K562 (cell line): ENCODE results near the gene LMO3. TPM values are rescaled to one million over a fixed set of nuclear protein-coding genes. Genes with fewer than 3 reads are reported as not detected.

Source experiments
- ATAC-seq: fragments of 200-7000 bp; cut with Tn5 transposase; 3 replicates; pipeline ENCODE4 v1.9.1; 2020; ENCODE audit warnings: moderate library complexity
- Bru-seq: library from RNA; stranded (reverse); fragments of 400-500 nt; gene quantifications from one replicate; lab custom pipeline; 2021; lab: Mats Ljungman, UMichigan
- BruChase-seq, 2 experiments: library from RNA; stranded (reverse); fragments of 400-500 nt; gene quantifications; one replicate each; lab custom pipeline; 2021; lab: Mats Ljungman, UMichigan
- BruUV-seq: library from RNA; stranded (reverse); fragments of 400-500 nt; replicated peaks from 2 replicates; lab custom pipeline; 2021; lab: Mats Ljungman, UMichigan
- CTCF ChIA-PET: fragments of 300-600 bp; formaldehyde crosslinking; extraction: SDS; loops from one replicate; lab custom pipeline; 2021; ENCODE audit warnings: low intra/inter-chr PET ratio; lab: Yijun Ruan, JAX
- POLR2A ChIA-PET: fragments of 300-600, 350-650 bp; sonication (Branson Sonifier 250); formaldehyde crosslinking; extraction: SDS; loops from one replicate; lab custom pipeline; 2021; ENCODE audit warnings: antibody characterized with exemption, inconsistent platforms; lab: Yijun Ruan, JAX
- DNase-seq, 4 experiments: peaks; one replicate each; pipeline versions ENCODE4 v3.0.0 to v3.0.0-alpha.2; 2011 to 2018; ENCODE audit warnings: low spot score in 3 of 4, mixed read lengths in 3 of 4; ENCODE audit errors: extremely low read depth in 1 of 4
- FAIRE-seq: peaks from 2 replicates; lab custom pipeline; 2011; peaks lifted over from hg19 to GRCh38; lab: Jason Lieb, UNC
- H2AFZ ChIP-seq: 2 replicates; pipeline ENCODE4 v1.6.0; 2011; ENCODE audit warnings: low read depth, low read length, control low read depth, inconsistent platforms
- H3K27ac ChIP-seq: fragments of 200-600 bp; 3 replicates; pipeline ENCODE4 v1.8.0; 2011; ENCODE audit warnings: low read depth, mild to moderate bottlenecking, control low read depth, inconsistent platforms, low read length, moderate library complexity, mixed read lengths; ENCODE audit errors: extremely low read depth
- H3K27me3 ChIP-seq, 2 experiments: fragments of 300-600 bp in 1 of 2; 2 replicates in 1 of 2; 3 replicates in 1 of 2; pipeline versions ENCODE4 v1.6.0 to v1.8.0; 2011; ENCODE audit warnings: inconsistent platforms in 2 of 2, low read length in 2 of 2, mild to moderate bottlenecking in 1 of 2, mixed read lengths in 1 of 2, moderate library complexity in 1 of 2; ENCODE audit not compliant: control insufficient read depth in 2 of 2, insufficient read depth in 2 of 2
- H3K36me3 ChIP-seq: fragments of 300-600 bp; 3 replicates; pipeline ENCODE4 v1.8.0; 2011; ENCODE audit warnings: mild to moderate bottlenecking, low read length, inconsistent platforms; ENCODE audit not compliant: control insufficient read depth, insufficient read depth
- H3K4me1 ChIP-seq, 2 experiments: fragments of 200-600 bp in 1 of 2; replicated peaks in 1 of 2; 2 replicates in 1 of 2; 3 replicates in 1 of 2; pipeline versions ENCODE4 v1.5.1 to v1.8.0; 2011; ENCODE audit warnings: inconsistent platforms in 2 of 2, low read length in 2 of 2, mild to moderate bottlenecking in 1 of 2, mixed read lengths in 1 of 2, moderate library complexity in 1 of 2; ENCODE audit not compliant: control insufficient read depth in 2 of 2, insufficient read depth in 2 of 2
- H3K4me2 ChIP-seq: 2 replicates; pipeline ENCODE4 v1.6.1; 2011; ENCODE audit warnings: low read length, control low read depth, inconsistent platforms, mixed read lengths; ENCODE audit not compliant: insufficient read depth
- H3K4me3 ChIP-seq: fragments of 200-600 bp; sonication (generic), shearing (Covaris generic); 2 replicates; pipeline ENCODE4 v1.5.1; 2016; ENCODE audit warnings: control low read depth, inconsistent platforms
- H3K79me2 ChIP-seq: fragments of 200-600 bp; 3 replicates; pipeline ENCODE4 v1.8.0; 2011; ENCODE audit warnings: low read length, inconsistent platforms; ENCODE audit not compliant: control insufficient read depth, insufficient read depth
- H3K9ac ChIP-seq, 2 experiments: 2 replicates each; pipeline versions ENCODE4 v1.6.0 to v1.6.1; 2011; ENCODE audit warnings: low read depth in 2 of 2, low read length in 2 of 2, control low read depth in 1 of 2, inconsistent platforms in 1 of 2, mild to moderate bottlenecking in 1 of 2, mixed read lengths in 1 of 2; ENCODE audit not compliant: insufficient read depth in 1 of 2
- H3K9me1 ChIP-seq: one replicate; pipeline ENCODE4 v1.6.0; 2011; ENCODE audit warnings: inconsistent platforms, mild to moderate bottlenecking, low read length, moderate library complexity; ENCODE audit not compliant: control insufficient read depth, insufficient read depth
- H3K9me3 ChIP-seq: replicated peaks from 2 replicates; pipeline ENCODE4 v1.5.1; 2011; ENCODE audit warnings: low read depth, low read length, inconsistent platforms; ENCODE audit not compliant: control insufficient read depth, insufficient read depth
- H4K20me1 ChIP-seq: replicated peaks from 2 replicates; pipeline ENCODE4 v1.6.1; 2011; ENCODE audit warnings: low read length, inconsistent platforms, mixed read lengths; ENCODE audit not compliant: control insufficient read depth, insufficient read depth
- BHLHE40 ChIP-seq: IDR thresholded peaks from 2 replicates; pipeline ENCODE4 v1.6.1; 2011; ENCODE audit warnings: low read length, improper control_type of control experiment
- CREM ChIP-seq: IDR thresholded peaks from 2 replicates; pipeline ENCODE4 v1.6.1; 2014; ENCODE audit warnings: antibody characterized with exemption, low read depth
- FOSL1 ChIP-seq: fragments of 200-800 bp; sonication (Bioruptor generic); conservative IDR thresholded peaks from 2 replicates; pipeline ENCODE4 v1.6.1; 2016; ENCODE audit warnings: missing genetic modification characterization, missing compliant biosample characterization
- PHF21A ChIP-seq: fragments of 450-650 bp; IDR thresholded peaks from 2 replicates; pipeline ENCODE4 v1.6.1; 2017; ENCODE audit warnings: low read depth, borderline replicate concordance
- PHF8 ChIP-seq: fragments of 200-600 bp; sonication (generic); IDR thresholded peaks from 2 replicates; pipeline ENCODE4 v1.6.1; 2012; ENCODE audit warnings: mixed run types, mild to moderate bottlenecking, inconsistent platforms, low read length, moderate library complexity, borderline replicate concordance
- PML ChIP-seq: IDR thresholded peaks from 2 replicates; pipeline ENCODE4 v1.6.1; 2012; ENCODE audit warnings: low read length, inconsistent platforms
- RB1 ChIP-seq: fragments of 450-650 bp; IDR thresholded peaks from 2 replicates; pipeline ENCODE4 v1.6.1; 2017; ENCODE audit warnings: low read depth, mild to moderate bottlenecking
- RNF2 ChIP-seq: sonication (generic); IDR thresholded peaks from 2 replicates; pipeline ENCODE4 v1.6.1; 2016
- ZNF12 ChIP-seq: sonication (generic); formaldehyde crosslinking; IDR thresholded peaks from 2 replicates; pipeline ENCODE4 v1.4.0; 2020; ENCODE audit warnings: mild to moderate bottlenecking, missing genetic modification reagents
- ZNF778 ChIP-seq: fragments of 450-650 bp; formaldehyde crosslinking; IDR thresholded peaks from 2 replicates; pipeline ENCODE4 v1.4.0; 2020; ENCODE audit warnings: mild to moderate bottlenecking, moderate library complexity
- WGBS: fragments of 100-300 bp; shearing (Covaris generic); methylation state at CpG from one replicate; pipeline ENCODE4 v1.1.6; 2016; ENCODE audit warnings: low coverage, mixed read lengths; ENCODE audit not compliant: insufficient coverage; ENCODE audit errors: missing lambda C conversion rate; 5-methylcytosine and 5-hydroxymethylcytosine counted together
- in situ Hi-C: fragments of 300-500 bp; cut with MboI; formaldehyde crosslinking; loops from 4 replicates; pipeline ENCODE4 v1.15.0; 2018; ENCODE audit warnings: inconsistent platforms, mixed read lengths
- intact Hi-C: fragments of 100-400 bp; cut with micrococcal nuclease; formaldehyde crosslinking; loops from 2 replicates; pipeline ENCODE4 v1.14.2; 2022
- long read RNA-seq, 3 experiments: library from polyadenylated mRNA in 2 of 3; library from RNA in 1 of 3; unstranded in 2 of 3; stranded (forward) in 1 of 3; transcript quantifications; one replicate each; pipeline ENCODE4 v2.0.0, GENCODE V29; 2019 to 2022
- polyA minus RNA-seq, 3 experiments: library from RNA; depleted of rRNA, polyadenylated mRNA; stranded (reverse); fragments of >200 nt; gene quantifications; 2 replicates each; pipeline ENCODE4 v1.2.3, GENCODE V29; 2011
- polyA plus RNA-seq, 8 experiments: library from polyadenylated mRNA; depleted of rRNA in 4 of 8; stranded (reverse) in 5 of 8; unstranded in 3 of 8; fragments of >200 nt; fragmentation: Nextera tagmentation in 2 of 8; fragmentation: Illumina TruSeq in 1 of 8; extraction: Ambion mirVana in 2 of 8; extraction: Trizol in 1 of 8; gene quantifications; 2 replicates each; pipeline versions ENCODE4 v1.2.1 to v1.2.3, GENCODE V29; 2011 to 2014; ENCODE audit warnings: inconsistent platforms in 1 of 8, missing spikeins in 1 of 8
- total RNA-seq, 7 experiments: library from RNA; depleted of rRNA in 6 of 7; stranded (reverse); fragments of >200 nt in 6 of 7; fragmentation: Illumina TruSeq in 2 of 7; extraction: Trizol in 2 of 7; gene quantifications; 2 replicates each; pipeline versions ENCODE4 v1.2.1 to v1.2.3, GENCODE V29; 2011 to 2021; ENCODE audit warnings: low replicate concordance in 1 of 7
- TF ChIP-seq, protein P1 (sequence below): sonication (generic); formaldehyde crosslinking; IDR thresholded peaks from 2 replicates; pipeline ENCODE4 v1.8.1; 2022; ENCODE audit warnings: missing genetic modification reagents
- TF ChIP-seq, protein P2 (sequence below): fragments of 250-450 bp; sonication (Bioruptor Pico); IDR thresholded peaks from 2 replicates; pipeline ENCODE4 v1.4.0; 2020; ENCODE audit warnings: borderline replicate concordance

The LMO3 gene
- total RNA-seq (2011; cell fraction: chromatin; rRNA removed; ENCODE audit: low replicate concordance) = not detected in 2 replicates
- not detected in 2 replicates for total RNA-seq (2011; cell fraction: nucleolus; rRNA removed)
- not detected in 2 replicates for total RNA-seq (2011; cell fraction: nucleoplasm; rRNA removed)
- total RNA-seq (2014; rRNA removed) (0.05 TPM in 1 of 2 replicates, not detected in the other), total RNA-seq (2014; rRNA removed; fragmentation: Illumina TruSeq; extraction: Trizol) (not detected in 2 replicates), total RNA-seq (2015; rRNA removed; fragmentation: Illumina TruSeq; extraction: Trizol) (not detected in 2 replicates), total RNA-seq (2021) (0.20 and 0.40 TPM in 2 replicates), polyA plus RNA-seq (2011; rRNA removed) (not detected in 2 replicates), polyA plus RNA-seq (2014; fragmentation: Illumina TruSeq; extraction: Trizol) (not detected in 2 replicates), polyA plus RNA-seq (2014; fragmentation: Nextera tagmentation; extraction: Ambion mirVana) (under 1 TPM in 1 of 2 experiments, not detected in 1; 0.04 TPM), polyA plus RNA-seq (2014; rRNA removed) (not detected in 2 replicates), polyA minus RNA-seq (2011; rRNA and poly(A)+ RNA removed) (not detected in 2 replicates), Bru-seq, nascent RNA (percentile 2 among the genes with signal in this experiment), BruChase-seq, experiment 1, labeled RNA remaining after a 2-hour chase (percentile 2 among the genes with signal in this experiment), BruChase-seq, experiment 2, labeled RNA remaining after a 6-hour chase (percentile 3 among the genes with signal in this experiment)
- polyA plus RNA-seq (2011; cell fraction: cytosol; rRNA removed) = not detected in 2 replicates
- polyA plus RNA-seq (2011; cell fraction: nucleus; rRNA removed) = not detected in 2 replicates
- 0.08 TPM in 1 of 2 replicates, not detected in the other for polyA plus RNA-seq (2012)
- not detected in 2 replicates for polyA minus RNA-seq (2011; cell fraction: cytosol; rRNA and poly(A)+ RNA removed)
- polyA minus RNA-seq (2011; cell fraction: nucleus; rRNA and poly(A)+ RNA removed) = not detected in 2 replicates
- long read RNA-seq, experiment 1 = 0 reads
- long read RNA-seq, experiment 2 = 0 reads
- long read RNA-seq, experiment 3 = 0 reads

DNA sequence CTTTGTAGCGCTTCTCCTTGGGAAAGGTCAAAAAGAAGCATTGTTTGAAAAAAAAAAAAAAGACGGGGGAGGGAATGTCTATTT lies at the start of gene LMO3:
Gene LMO3 (minus strand): TSS at position 46 of the 84 bp plus-strand sequence. CDS start 5,302 bp downstream, outside the sequence.
- Histone ChIP-seq H3K36me3 (no peaks in the 10 kb centered on the region), H3K9me1 (no peaks in the 10 kb centered on the region), H3K27me3 (no peaks in the 10 kb centered on the region), H2AFZ (no peak within 1 kb of the TSS), H4K20me1 (no peaks in the 10 kb centered on the region), H3K9me3 (no peaks in the 10 kb centered on the region), H3K4me1 (no peaks in the 10 kb centered on the region), H3K4me2 (no peak within 1 kb of the TSS), H3K9ac (no peak within 1 kb of the TSS), H3K27ac (no peak within 1 kb of the TSS), H3K79me2 (no peaks in the 10 kb centered on the region), H3K4me3 (no peak within 1 kb of the TSS)
- in situ Hi-C loops (no loop called here), intact Hi-C loops (no loop called here)
- BruUV-seq = no TSS peak
- FAIRE-seq (no peak), ATAC-seq (no peak), DNase-seq (no peak)
- ChIA-PET CTCF (no interaction called here), POLR2A (no interaction called here)
- TF ChIP-seq, protein P1, sequence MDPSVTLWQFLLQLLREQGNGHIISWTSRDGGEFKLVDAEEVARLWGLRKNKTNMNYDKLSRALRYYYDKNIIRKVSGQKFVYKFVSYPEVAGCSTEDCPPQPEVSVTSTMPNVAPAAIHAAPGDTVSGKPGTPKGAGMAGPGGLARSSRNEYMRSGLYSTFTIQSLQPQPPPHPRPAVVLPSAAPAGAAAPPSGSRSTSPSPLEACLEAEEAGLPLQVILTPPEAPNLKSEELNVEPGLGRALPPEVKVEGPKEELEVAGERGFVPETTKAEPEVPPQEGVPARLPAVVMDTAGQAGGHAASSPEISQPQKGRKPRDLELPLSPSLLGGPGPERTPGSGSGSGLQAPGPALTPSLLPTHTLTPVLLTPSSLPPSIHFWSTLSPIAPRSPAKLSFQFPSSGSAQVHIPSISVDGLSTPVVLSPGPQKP = no peak
- TF ChIP-seq ZNF778 (CRISPR knock-in tag) (no peak), RNF2 (no peak), RB1 (no peak), CREM (no peak), PHF8 (no peak), ZNF12 (CRISPR knock-in tag) (no peak), PML (no peak), PHF21A (no peak), BHLHE40 (no peak), FOSL1 (tag) (no peak)
- TF ChIP-seq, protein P2, sequence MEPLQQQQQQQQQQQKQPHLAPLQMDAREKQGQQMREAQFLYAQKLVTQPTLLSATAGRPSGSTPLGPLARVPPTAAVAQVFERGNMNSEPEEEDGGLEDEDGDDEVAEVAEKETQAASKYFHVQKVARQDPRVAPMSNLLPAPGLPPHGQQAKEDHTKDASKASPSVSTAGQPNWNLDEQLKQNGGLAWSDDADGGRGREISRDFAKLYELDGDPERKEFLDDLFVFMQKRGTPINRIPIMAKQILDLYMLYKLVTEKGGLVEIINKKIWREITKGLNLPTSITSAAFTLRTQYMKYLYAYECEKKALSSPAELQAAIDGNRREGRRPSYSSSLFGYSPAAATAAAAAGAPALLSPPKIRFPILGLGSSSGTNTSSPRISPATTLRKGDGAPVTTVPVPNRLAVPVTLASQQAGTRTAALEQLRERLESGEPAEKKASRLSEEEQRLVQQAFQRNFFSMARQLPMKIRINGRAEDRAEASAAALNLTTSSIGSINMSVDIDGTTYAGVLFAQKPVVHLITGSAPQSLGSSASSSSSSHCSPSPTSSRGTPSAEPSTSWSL (CRISPR knock-in tag) = no peak
- WGBS = no CpG with 5 or more reads among the region's 2 CpGs
